Measurements from ENCODE around the gene AUNIP.

Gene AUNIP

GRCh38 chr1:25819491-25820246 is 39.6 kb downstream of the AUNIP start, which contains the start of gene MTFR1L (continued):
- peak; percentile 26; the same call in 1 of the 2 replicates for TF ChIP-seq ZBTB6 (tag by site-specific recombination; IDR thresholded peaks at IDR 0.05)
- TF ChIP-seq KLF7 (tag by site-specific recombination; IDR thresholded peaks at IDR 0.05; ENCODE audit: borderline replicate concordance): no peak
- peak; percentile 63 for TF ChIP-seq KLF17 (tag by site-specific recombination; IDR thresholded peaks at IDR 0.05)
- TF ChIP-seq GFI1B (tag by site-specific recombination; IDR thresholded peaks at IDR 0.05): no peak
- peak; percentile 85 for TF ChIP-seq ZNF580 (tag by site-specific recombination; IDR thresholded peaks at IDR 0.05)
- TF ChIP-seq OVOL3 (tag by site-specific recombination; IDR thresholded peaks at IDR 0.05): no peak
- TF ChIP-seq AEBP2 (tag by site-specific recombination; IDR thresholded peaks at IDR 0.05; ENCODE audit: borderline replicate concordance): no peak
- no peak for TF ChIP-seq ZNF146 (tag by site-specific recombination; IDR thresholded peaks at IDR 0.05)
- no peak for TF ChIP-seq ZNF544 (tag by site-specific recombination; IDR thresholded peaks at IDR 0.05)
- no peak for TF ChIP-seq ZNF654 (tag by site-specific recombination; IDR thresholded peaks at IDR 0.05; ENCODE audit: low read depth)
- no peak for TF ChIP-seq ZNF785 (tag by site-specific recombination; IDR thresholded peaks at IDR 0.05)
- no peak for TF ChIP-seq ZNF416 (tag by site-specific recombination; IDR thresholded peaks at IDR 0.05)
- no peak for TF ChIP-seq ZNF610 (tag by site-specific recombination; IDR thresholded peaks at IDR 0.05; ENCODE audit: borderline replicate concordance)
- TF ChIP-seq ZBTB11 (tag by site-specific recombination; conservative IDR thresholded peaks at IDR 0.05; ENCODE audit: low read depth): peak; percentile 95
- no peak for TF ChIP-seq ZNF184 (tag by site-specific recombination; IDR thresholded peaks at IDR 0.05)
- TF ChIP-seq CTCF (tag by site-specific recombination; IDR thresholded peaks at IDR 0.05): no peak; the same call in 1 of the 2 replicates
- no peak for TF ChIP-seq ZNF248 (tag by site-specific recombination; IDR thresholded peaks at IDR 0.05)
- no peak for TF ChIP-seq ZNF707 (tag by site-specific recombination; IDR thresholded peaks at IDR 0.05)
- no peak for TF ChIP-seq GLI2 (tag by site-specific recombination; IDR thresholded peaks at IDR 0.05; ENCODE audit: borderline replicate concordance, low read depth)
- TF ChIP-seq ZNF350 (tag by site-specific recombination; IDR thresholded peaks at IDR 0.05): no peak
- no peak for TF ChIP-seq TRIM28 (IDR thresholded peaks at IDR 0.05; ENCODE audit: borderline replicate concordance, low read length)
- peak; percentile 96 for TF ChIP-seq KLF9 (tag by site-specific recombination; IDR thresholded peaks at IDR 0.05; ENCODE audit: low read depth)
- TF ChIP-seq ZSCAN5A (tag by site-specific recombination; IDR thresholded peaks at IDR 0.05): no peak
- TF ChIP-seq ZNF24 (tag by site-specific recombination; IDR thresholded peaks at IDR 0.05): no peak
- TF ChIP-seq YY1 (tag by site-specific recombination; IDR thresholded peaks at IDR 0.05): no peak; the same call in 1 of the 2 replicates
- TF ChIP-seq ZNF791 (tag by site-specific recombination; IDR thresholded peaks at IDR 0.05): no peak
- no peak for TF ChIP-seq ZNF658 (tag by site-specific recombination; IDR thresholded peaks at IDR 0.05)
- TF ChIP-seq ZNF155 (tag by site-specific recombination; IDR thresholded peaks at IDR 0.05): no peak
- TF ChIP-seq ZNF677 (tag by site-specific recombination; IDR thresholded peaks at IDR 0.05): no peak
- TF ChIP-seq ZNF529 (tag by site-specific recombination; IDR thresholded peaks at IDR 0.05; ENCODE audit: insufficient replicate concordance): no peak
